ENCODE data around the gene TAS1R1. TPM values are rescaled to one million over a fixed set of nuclear protein-coding genes. Genes with fewer than 3 reads are reported as not detected.

TAS1R1 gene
- total RNA-seq, 1 donor from 2014 or later, result not detected

DNA sequence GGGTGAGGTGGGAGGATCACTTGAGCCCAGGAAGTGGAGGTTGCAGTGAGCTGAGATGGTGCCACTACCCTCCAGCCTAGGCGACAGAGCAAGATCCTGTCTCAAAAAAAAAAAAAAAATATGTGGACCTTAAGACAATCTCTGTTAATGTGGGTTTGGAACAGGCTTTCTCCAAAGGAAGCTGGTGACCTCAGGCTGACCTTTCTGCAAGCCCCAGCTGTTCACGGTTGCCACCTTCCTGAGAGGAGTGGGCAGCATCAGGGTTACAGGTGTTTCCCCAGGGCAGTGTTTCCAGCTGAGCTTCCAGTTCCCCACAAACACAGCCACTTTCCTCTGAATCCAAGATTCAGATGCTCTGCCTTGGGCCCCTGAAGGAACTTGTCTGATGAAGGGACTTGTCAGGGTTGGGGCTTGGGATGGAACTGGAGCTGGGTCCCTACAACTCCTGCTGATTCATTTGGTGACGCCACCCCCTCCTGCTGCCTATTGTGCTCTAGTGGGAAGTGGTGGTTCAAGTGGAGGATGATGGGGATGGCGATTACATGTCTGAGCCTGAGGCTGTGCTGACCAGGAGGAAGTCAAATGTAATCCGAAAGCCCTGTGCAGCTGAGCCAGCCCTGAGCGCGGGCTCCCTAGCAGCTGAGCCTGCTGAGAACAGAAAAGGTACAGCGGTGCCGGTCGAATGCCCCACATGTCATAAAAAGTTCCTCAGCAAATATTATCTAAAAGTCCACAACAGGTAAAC lies 26.6 kb downstream of the TAS1R1 start:
- TF ChIP-seq, protein P1, sequence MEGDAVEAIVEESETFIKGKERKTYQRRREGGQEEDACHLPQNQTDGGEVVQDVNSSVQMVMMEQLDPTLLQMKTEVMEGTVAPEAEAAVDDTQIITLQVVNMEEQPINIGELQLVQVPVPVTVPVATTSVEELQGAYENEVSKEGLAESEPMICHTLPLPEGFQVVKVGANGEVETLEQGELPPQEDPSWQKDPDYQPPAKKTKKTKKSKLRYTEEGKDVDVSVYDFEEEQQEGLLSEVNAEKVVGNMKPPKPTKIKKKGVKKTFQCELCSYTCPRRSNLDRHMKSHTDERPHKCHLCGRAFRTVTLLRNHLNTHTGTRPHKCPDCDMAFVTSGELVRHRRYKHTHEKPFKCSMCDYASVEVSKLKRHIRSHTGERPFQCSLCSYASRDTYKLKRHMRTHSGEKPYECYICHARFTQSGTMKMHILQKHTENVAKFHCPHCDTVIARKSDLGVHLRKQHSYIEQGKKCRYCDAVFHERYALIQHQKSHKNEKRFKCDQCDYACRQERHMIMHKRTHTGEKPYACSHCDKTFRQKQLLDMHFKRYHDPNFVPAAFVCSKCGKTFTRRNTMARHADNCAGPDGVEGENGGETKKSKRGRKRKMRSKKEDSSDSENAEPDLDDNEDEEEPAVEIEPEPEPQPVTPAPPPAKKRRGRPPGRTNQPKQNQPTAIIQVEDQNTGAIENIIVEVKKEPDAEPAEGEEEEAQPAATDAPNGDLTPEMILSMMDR (conservative IDR thresholded peaks at IDR 0.05; ENCODE audit: low read depth, low read length), result no peak
- peak overlapping the region; percentile 2 for H3K4me3 ChIP-seq (ENCODE audit: low read depth, low read length)
- DNase-seq (ENCODE audit: low read depth), result no peak

DNA sequence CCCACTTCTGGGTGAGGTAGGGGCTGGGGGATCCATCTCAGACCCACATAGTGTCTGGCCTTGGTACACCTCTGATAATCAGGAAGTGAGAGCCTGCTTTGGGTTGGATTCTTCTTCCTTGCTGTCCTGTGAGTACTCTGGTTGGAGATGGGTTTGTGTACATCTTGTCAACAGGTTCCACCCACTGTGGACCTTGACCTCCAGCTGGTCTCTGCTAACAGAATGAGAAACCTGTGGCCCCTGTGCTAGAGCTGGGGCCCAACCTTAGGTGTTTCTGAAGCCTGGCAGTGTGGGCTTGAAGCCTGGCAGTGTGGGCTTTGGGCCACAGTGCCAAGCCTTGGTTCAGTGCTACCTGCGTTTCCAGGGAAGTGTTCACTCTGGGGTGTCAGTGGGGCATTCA lies 27.3 kb downstream of the TAS1R1 start:
- TF ChIP-seq, protein P1 (conservative IDR thresholded peaks at IDR 0.05; ENCODE audit: low read depth, low read length), result no peak
- peak overlapping the region; percentile 2 for H3K4me3 ChIP-seq (ENCODE audit: low read depth, low read length)
- DNase-seq (ENCODE audit: low read depth), result no peak

DNA sequence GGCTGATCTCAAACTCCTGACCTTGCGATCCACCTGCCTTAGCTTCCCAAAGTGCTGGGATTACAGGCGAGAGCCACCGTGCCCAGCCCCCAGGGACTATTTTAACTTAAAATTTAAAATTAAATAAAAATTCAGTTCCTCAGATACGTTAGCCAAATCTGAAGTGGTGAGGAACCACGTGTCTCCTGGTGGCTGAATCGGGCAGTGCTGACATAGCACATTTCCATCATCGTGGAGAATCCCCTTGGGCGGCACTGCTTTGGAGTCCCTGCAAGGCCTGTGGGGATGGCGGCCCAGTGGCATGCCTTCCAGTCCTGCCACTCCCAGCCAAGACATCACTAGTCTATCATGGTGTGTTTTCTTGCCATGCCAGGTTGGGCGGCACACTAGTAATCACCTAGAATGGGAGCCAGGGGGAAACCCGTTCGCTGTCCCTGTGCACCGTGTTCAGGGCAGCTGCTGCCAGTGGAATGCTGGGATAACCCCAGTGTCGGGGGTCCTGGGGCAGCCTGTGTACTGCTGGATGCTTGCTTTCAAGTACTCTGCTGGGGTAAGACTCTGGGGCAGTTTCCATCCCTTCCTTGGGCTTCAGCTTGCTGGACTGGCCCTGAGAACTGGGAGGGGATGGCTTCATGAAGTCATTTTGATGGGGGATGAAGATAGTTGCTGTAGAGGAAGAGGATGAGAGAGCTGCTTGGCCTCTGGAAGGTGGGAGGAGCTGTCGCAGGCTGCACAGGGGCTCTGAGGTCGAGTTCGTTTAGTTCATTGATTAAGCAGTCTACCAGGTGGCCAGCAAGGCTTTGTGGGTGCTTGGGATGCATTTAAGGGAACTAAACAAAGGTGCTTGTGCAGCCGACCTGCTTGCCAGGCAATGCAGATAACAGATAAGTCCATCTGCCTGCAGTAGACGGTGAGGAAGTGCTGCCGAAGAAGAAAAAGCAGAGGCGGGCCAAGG lies 29.3 kb downstream of the TAS1R1 start:
- DNase-seq (ENCODE audit: low read depth), result no peak
- no peak overlapping the region for H3K4me3 ChIP-seq (ENCODE audit: low read depth, low read length)
- TF ChIP-seq, protein P1 (conservative IDR thresholded peaks at IDR 0.05; ENCODE audit: low read depth, low read length), result peak; percentile 20

DNA sequence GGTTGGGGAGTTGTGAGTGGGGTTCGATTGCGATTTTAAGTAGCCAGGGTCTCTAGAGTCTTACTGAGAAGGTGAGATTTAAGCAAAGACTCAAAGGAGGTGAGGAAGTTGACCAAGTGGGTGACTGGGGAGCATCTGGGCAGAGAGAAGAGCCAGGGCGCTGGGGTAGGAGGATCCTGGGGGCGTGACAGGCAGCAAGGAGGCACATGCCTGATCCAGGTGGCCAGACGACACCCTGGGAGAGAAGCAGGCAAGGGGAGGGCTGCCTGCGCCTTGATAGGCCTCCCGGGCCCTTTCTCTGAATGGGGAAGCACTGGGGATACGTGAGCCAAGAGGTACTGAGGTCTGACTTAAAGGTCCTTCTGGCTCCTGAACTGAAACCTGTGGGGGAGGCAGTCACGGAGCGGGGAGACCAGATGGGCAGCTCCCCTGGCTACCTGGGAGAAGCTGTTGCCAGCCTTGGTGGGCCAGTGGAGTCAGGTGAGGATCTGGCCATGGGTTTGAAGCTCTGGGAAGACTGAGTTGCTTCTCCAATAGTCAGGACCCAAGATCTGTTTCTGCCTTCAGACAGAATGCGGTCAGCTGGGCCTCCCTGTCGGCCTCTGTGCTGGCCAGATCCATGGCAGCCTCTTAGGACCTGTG lies 30.1 kb downstream of the TAS1R1 start:
- no peak for DNase-seq (ENCODE audit: low read depth)
- TF ChIP-seq, protein P1 (conservative IDR thresholded peaks at IDR 0.05; ENCODE audit: low read depth, low read length), result no peak
- H3K4me3 ChIP-seq (ENCODE audit: low read depth, low read length), result no peak overlapping the region

DNA sequence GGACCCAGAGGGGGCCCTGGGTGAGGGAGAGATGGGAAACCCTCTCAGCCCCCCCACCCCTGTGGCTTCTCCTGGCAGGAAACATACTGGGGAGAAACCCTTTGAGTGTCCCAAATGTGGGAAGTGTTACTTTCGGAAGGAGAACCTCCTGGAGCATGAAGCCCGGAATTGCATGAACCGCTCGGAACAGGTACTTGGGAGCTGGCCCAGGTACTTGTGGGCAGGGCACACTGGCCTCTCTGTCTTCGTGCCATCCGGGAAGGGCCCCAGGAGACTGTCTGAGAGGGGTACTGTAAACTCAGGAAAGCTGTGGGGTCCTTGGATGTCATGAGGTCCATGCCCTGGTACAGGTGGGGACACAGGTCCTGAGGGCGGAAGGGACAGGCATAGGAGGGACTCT lies 30.7 kb downstream of the TAS1R1 start:
- DNase-seq (ENCODE audit: low read depth), result no peak
- TF ChIP-seq, protein P1 (conservative IDR thresholded peaks at IDR 0.05; ENCODE audit: low read depth, low read length), result no peak
- H3K4me3 ChIP-seq (ENCODE audit: low read depth, low read length), result no peak overlapping the region

DNA sequence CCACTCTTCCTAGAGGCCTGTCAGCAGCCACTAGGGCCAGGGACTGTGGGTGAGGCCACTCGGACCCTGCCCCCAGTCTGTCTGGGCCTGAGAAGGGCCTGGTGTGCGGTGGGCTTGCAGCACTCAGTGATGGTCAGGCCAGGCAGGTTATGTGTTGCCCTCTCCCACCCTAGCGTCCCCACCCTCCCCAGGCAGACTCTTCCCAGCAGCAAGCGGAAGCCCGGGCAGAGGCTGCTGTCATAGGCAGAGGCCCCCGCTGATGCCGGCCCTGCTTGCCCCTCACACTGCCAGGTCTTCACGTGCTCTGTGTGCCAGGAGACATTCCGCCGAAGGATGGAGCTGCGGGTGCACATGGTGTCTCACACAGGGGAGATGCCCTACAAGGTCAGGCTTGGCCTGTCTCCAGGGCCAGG lies 31.3 kb downstream of the TAS1R1 start:
- TF ChIP-seq, protein P1 (conservative IDR thresholded peaks at IDR 0.05; ENCODE audit: low read depth, low read length), result no peak
- DNase-seq (ENCODE audit: low read depth), result no peak

More for the DNA sequence above, 31.3 kb downstream of the TAS1R1 start:
- H3K4me3 ChIP-seq (ENCODE audit: low read depth, low read length), result no peak overlapping the region

Measured in epithelial cell of proximal tubule (primary cell).